Activated CD4-positive, CD25-positive, alpha-beta regulatory T cell treated with anti-CD3 and anti-CD28 coated beads, Interleukin-2, amount 50 U/mL, for 72 hours (primary cell): ENCODE data around the gene ENSA.
"Not testable (repeated sequence)": the region's sequence is repeated elsewhere in the genome, so short reads cannot be mapped to it uniquely, and the experiment has no call there.

Experiments used
- DNase-seq: peaks from one replicate; pipeline ENCODE4 v3.0.0; 2021

The ENSA gene, protein sequence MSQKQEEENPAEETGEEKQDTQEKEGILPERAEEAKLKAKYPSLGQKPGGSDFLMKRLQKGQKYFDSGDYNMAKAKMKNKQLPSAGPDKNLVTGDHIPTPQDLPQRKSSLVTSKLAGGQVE

DNA sequence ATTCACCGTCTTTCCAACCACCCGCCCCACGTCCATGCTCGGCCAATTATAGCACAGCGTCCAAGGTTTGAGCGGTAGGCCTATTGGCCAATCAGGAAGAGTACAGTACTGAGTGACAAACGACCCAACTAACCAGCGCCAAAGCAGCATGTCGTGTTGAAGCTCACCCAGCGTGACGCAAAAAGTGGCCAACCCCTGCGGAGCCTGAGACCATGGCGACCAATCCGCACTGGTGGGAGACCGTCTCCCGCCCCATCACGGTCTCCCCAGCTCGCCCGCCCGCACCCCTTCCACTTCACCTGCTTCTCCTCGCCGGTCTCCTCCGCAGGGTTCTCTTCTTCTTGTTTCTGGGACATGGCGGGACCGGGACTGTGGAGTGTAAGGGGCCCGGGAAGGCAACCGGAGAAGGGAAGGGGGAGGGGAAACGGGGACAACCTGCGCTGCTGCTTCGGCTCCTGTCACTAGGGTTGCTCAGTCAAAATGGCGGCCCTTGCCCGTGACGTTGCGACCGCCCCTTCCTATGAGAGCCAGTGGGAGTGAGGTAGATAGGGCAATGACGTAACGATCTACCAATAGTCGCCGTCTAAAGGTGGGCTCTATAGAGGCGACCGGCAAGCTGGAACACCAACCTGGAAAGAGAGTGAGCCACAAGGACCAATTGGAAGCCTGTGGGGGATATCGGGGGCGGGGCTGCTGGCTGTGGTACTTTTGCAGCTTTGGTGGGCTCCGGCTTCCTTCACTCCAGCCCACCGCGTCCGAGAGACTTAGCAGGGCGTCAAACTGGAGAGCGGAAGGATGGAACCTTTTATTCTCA is at the start of gene ENSA:
TSS of gene ENSA (minus strand) at position 498 of the 814 bp plus-strand sequence. CDS start at position 356, 142 bp downstream.
- peak; percentile 90 for DNase-seq

DNA sequence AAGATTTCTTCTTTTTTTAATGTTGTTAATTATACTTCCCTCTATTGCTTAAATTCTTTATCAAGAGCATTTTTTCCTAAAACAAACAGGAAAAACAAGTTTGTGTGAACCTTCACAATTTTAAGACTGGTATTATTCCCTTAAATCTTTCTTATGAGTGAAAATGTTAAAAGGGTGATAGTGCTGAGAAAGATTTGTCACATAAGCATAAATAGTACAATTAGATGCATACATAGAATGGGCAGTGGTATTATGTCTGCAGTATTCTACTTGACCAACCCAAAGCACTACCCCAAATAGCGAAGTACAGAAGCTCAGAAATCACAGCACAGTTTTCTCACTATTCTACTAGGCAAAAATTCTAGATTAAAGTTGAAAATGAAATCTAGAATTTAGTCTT is 49.6 kb upstream of the ENSA start:
- DNase-seq: no peak

DNA sequence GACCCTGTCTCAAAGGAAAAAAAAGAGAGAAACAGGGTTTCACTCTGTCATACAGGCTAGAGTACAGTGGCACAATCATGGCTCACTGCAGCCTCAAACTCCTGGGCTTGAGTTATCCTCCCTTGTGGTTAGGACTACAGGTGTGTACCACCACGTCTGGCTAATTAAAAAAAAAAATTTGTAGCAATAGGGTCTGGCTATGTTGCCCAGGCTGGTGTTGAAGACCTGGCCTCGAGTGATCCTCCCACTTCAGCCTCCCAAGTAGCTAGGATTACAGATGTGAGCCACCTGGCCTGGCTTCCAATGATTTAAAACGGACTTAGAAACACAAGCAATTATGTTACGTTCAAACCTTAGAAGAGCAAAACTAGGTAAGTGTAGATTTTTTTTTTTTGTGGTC is 45.5 kb upstream of the ENSA start:
- DNase-seq: no peak

GRCh38 chr1:150663321-150663720 is 33.9 kb upstream of the ENSA start:
- DNase-seq: no peak

- DNase-seq: no peak
Observed at GRCh38 chr1:150662811-150663210, 33.4 kb upstream of the ENSA start.

- DNase-seq: no peak
Observed at GRCh38 chr1:150661156-150661555, 31.7 kb upstream of the ENSA start.

- DNase-seq: no peak
Observed at GRCh38 chr1:150660584-150660983, 31.2 kb upstream of the ENSA start.

- not testable (repeated sequence) for DNase-seq
Observed at GRCh38 chr1:150657064-150657463, 27.7 kb upstream of the ENSA start.

GRCh38 chr1:150654635-150655034 is 25.2 kb upstream of the ENSA start:
- not testable (repeated sequence) for DNase-seq

GRCh38 chr1:150650193-150650592 is 20.8 kb upstream of the ENSA start:
- no peak for DNase-seq

DNA sequence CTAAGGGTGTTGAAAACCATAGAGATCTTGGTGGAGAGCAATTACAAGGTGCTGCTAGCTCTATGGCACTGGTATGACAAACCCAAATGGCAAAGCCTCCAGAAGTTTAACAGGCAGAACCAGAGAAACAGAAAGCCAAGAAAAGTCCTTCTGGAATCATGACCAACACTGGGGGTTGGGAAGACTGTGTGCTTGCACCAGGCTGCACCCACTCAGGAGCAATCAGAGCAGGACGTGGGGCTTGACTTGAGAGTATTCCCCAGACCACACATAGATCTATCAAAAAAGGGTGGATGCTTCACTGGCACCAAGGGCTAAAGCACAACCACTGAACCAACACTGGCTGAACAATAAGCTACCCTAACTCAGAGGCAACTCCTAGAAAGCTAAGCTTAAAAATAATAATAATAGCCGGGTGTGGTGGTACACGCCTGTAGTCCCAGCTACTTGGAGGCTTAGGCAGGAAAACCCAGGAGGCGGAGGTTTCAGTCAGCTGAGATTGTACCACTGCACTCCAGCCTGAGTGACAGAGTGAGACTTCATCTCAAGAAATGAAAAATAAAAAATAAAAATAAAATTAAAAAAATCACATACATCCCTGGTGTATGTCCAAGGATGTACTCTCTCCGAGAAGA is 20.1 kb upstream of the ENSA start:
- no peak for DNase-seq

- DNase-seq: no peak
Observed at GRCh38 chr1:150642296-150642695, 12.9 kb upstream of the ENSA start.

DNA sequence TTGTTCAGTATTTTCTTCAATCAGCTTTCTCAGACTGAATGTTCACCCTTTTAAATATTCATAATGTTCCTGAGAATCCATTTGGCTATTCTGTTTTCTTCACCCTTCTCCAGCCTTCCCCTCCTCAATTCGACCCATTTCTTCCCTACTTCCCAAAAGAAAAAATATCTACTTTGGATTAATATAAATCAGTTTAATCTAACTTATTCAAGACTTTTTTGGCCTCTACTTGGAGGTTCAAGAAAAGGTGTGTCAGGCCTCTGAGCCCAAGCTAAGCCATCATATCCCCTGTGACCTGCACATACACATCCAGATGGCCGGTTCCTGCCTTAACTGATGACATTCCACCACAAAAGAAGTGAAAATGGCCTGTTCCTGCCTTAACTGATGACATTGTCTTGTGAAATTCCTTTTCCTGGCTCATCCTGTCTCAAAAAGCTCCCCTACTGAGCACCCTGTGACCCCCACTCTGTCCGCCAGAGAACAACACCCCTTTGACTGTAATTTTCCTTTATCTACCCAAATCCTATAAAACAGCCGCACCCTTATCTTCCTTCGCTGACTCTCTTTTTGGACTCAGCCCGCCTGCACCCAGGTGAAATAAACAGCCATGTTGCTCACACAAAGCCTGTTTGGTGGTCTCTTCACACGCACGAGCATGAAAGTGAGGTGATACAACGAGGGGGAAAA is 11.9 kb upstream of the ENSA start:
- not testable (repeated sequence) for DNase-seq

DNA sequence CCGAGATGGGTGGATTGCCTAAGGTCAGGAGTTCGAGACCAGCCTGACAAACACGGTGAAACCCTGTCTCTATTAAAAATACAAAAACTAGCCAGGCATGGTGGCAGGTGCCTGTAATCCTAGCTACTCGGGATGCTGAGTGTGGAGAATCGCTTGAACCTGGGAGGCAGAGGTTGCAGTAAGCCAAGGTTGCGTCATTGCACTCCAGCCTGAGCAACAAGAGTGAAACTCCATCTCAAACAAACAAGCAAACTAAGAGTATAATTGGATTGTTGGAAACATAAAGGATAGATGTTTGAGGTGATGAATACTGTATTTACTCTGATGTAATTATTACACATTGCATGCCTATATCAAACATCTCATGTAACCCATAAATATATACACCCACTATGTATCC is 9.0 kb upstream of the ENSA start:
- DNase-seq: not testable (repeated sequence)

GRCh38 chr1:150634839-150635622 is 5.6 kb upstream of the ENSA start:
- not testable (repeated sequence) for DNase-seq

DNA sequence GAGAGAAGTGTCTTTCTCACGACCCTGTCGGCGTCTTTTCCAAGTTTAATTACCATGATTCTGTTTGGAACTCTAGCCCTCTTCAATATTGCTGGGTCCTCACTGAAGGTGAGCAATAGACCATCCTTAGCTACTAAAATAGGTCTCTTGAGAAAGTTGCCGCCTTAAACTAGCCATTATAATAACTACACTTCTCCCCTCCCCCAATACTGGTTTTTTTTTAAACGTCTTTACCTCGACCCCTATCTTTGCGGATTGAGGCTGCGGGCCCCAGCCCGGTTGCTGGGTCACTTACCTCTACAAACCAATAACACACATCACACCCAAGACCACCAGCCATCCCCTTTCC is 672 bp downstream of the ENSA start:
- no peak for DNase-seq

- no peak for DNase-seq
Observed at GRCh38 chr1:150627826-150628410, 1.5 kb downstream of the ENSA start.

DNA sequence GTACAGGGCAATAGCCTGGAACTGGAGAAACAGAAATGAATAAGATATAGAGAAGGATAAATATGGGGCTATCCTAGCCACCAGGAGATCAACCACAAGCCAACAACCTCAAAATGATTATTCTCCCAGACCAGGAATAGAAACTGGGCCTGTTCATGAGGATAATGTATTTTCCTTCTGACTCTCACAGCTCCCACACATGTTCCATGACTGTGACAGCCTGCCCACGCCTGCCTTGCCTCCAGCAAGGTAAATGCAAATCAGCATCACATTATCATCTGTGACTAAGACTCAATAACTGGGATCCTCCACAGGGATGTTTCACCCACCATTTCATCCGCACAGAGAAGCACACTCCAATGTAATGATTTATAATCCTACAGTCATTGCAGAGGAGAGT is 3.3 kb downstream of the ENSA start:
- DNase-seq: no peak

DNA sequence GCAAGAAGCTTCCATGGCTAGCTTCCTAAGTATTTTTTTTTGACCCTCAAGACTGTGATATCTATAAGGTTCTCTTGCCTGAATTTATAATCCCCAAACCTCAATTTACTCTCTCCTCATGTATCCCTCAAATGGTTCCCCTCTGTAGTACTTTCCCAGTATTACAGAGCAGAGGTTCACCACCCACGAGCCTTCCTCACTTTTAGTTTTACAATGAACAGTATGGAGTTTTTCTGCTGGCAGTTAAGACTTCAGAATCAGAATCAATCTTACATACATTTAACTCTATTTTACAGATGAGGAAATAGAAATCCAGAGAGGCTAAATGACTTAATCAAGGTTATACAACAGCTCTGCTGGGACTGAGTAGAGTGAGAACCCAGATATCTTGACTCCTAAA is 4.9 kb downstream of the ENSA start:
- not testable (repeated sequence) for DNase-seq

GRCh38 chr1:150624134-150624533 is 5.3 kb downstream of the ENSA start:
- DNase-seq: not testable (repeated sequence)

- DNase-seq: no peak
Observed at GRCh38 chr1:150622303-150622975, 7.0 kb downstream of the ENSA start.
